ENCODE measurements around the gene TCHH. TPM values are rescaled to one million over a fixed set of nuclear protein-coding genes. Genes with fewer than 3 reads are reported as not detected.

Gene TCHH
- total and polyA plus RNA-seq, 2 donors (not counting 3 experiments of a cell fraction or from before 2014, with no cell fraction given): not detected

DNA sequence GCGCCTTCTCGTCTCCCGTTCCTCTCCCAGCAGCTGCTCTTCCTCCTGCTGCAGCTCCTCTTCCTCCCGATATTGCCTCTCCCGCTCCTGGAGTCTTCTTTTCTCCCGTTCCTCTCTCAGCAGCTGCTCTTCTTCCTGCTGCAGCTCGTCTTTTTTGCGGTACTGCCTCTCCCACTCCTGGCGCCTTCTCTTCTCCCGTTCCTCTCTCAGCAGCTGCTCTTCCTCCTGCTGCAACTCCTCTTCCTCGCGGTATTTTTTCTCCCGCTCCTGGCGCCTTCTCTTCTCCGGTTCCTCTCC is 5.3 kb downstream of the TCHH start:
- peak overlapping the region; percentile 32 for H3K4me2 ChIP-seq (ENCODE audit: insufficient read depth, low read length)
- no peaks in the 10 kb centered on the region for H3K9me1 ChIP-seq (replicated peaks; ENCODE audit: control insufficient read depth, extremely low read depth, insufficient read depth, low read length)
- POLR2A ChIA-PET: no interaction called here
- H3K9ac ChIP-seq (replicated peaks; ENCODE audit: extremely low read depth, insufficient read depth, low read length): no peak overlapping the region
- peak overlapping the region; percentile 54 for H2AFZ ChIP-seq (ENCODE audit: low read depth, low read length)
- dilution Hi-C loops (cut with MboI; ENCODE audit: extremely low pct_ligation_motif_present, low sequenced_read_pairs): no loop called here
- DNase-seq (ENCODE audit: low read depth, low spot score): no peak
- H3K79me2 ChIP-seq (ENCODE audit: control insufficient read depth, insufficient read depth, low read length): no peaks in the 10 kb centered on the region
- no peak overlapping the region for H3K27ac ChIP-seq (ENCODE audit: insufficient read depth, low read depth, low read length)
- peaks cover 33% of the 10 kb centered on the region for H3K4me1 ChIP-seq (ENCODE audit: control insufficient read depth, extremely low read depth, insufficient read depth, low read length)
- no peaks in the 10 kb centered on the region for H3K36me3 ChIP-seq (ENCODE audit: control insufficient read depth in 2 of 2, extremely low read depth in 1 of 2, insufficient read depth in 2 of 2, low read length in 2 of 2)
- TF ChIP-seq, protein P1, sequence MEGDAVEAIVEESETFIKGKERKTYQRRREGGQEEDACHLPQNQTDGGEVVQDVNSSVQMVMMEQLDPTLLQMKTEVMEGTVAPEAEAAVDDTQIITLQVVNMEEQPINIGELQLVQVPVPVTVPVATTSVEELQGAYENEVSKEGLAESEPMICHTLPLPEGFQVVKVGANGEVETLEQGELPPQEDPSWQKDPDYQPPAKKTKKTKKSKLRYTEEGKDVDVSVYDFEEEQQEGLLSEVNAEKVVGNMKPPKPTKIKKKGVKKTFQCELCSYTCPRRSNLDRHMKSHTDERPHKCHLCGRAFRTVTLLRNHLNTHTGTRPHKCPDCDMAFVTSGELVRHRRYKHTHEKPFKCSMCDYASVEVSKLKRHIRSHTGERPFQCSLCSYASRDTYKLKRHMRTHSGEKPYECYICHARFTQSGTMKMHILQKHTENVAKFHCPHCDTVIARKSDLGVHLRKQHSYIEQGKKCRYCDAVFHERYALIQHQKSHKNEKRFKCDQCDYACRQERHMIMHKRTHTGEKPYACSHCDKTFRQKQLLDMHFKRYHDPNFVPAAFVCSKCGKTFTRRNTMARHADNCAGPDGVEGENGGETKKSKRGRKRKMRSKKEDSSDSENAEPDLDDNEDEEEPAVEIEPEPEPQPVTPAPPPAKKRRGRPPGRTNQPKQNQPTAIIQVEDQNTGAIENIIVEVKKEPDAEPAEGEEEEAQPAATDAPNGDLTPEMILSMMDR (IDR thresholded peaks at IDR 0.05; ENCODE audit: extremely low read depth in 1 of 2, insufficient read depth in 1 of 2, low read depth in 1 of 2, low read length in 2 of 2): no peak
- TF ChIP-seq, protein P2, sequence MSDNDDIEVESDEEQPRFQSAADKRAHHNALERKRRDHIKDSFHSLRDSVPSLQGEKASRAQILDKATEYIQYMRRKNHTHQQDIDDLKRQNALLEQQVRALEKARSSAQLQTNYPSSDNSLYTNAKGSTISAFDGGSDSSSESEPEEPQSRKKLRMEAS (IDR thresholded peaks at IDR 0.05; ENCODE audit: insufficient read depth, insufficient read length): no peak
- TF ChIP-seq MYC (IDR thresholded peaks at IDR 0.05; ENCODE audit: low read depth, low read length): no peak
- TF ChIP-seq POLR2AphosphoS5 (IDR thresholded peaks at IDR 0.05; ENCODE audit: insufficient read depth, low read depth, low read length): no peak
- no peak for TF ChIP-seq EZH2 (IDR thresholded peaks at IDR 0.05; ENCODE audit: borderline replicate concordance, low read depth, low read length, severe bottlenecking)
- no peak for TF ChIP-seq GATA2 (IDR thresholded peaks at IDR 0.05; ENCODE audit: insufficient read depth, insufficient read length, low read depth, low read length)
- TF ChIP-seq POLR2A (IDR thresholded peaks at IDR 0.05; ENCODE audit: low read depth, low read length): no peak
- TF ChIP-seq FOS (IDR thresholded peaks at IDR 0.05; ENCODE audit: borderline replicate concordance, insufficient read depth, low read length): no peak
- no peak for TF ChIP-seq JUN (IDR thresholded peaks at IDR 0.05; ENCODE audit: borderline replicate concordance, insufficient read depth, insufficient read length, low read depth)
- FAIRE-seq: no peak
- H3K4me3 ChIP-seq (replicated peaks in 1 of 3; ENCODE audit: insufficient read depth in 1 of 3, low read depth in 1 of 3, low read length in 3 of 3): no peak overlapping the region
- peaks cover 75 to 93% of the 10 kb centered on the region in 2 experiments for H3K27me3 ChIP-seq (ENCODE audit: control insufficient read depth in 2 of 2, insufficient read depth in 2 of 2, low read length in 2 of 2)
- no peaks in the 10 kb centered on the region for H4K20me1 ChIP-seq (replicated peaks; ENCODE audit: control insufficient read depth, extremely low read depth, insufficient read depth, low read length)
- CTCF ChIA-PET: interaction anchor here (1.0 to 4.6 kb wide), 8 partner anchors 22 to 349 kb away, joined by 3 to 28 read pairs (median 5); no protein-coding TSS in a partner anchor
- intact Hi-C loops (cut with micrococcal nuclease): loop anchor here (5.0 kb wide), 1 partner anchor 58 kb away; no protein-coding TSS in a partner anchor
- no peaks in the 10 kb centered on the region for H3K9me3 ChIP-seq (replicated peaks; ENCODE audit: control insufficient read depth, insufficient read depth, low read length)
- no TSS peak for BruUV-seq (replicated peaks)
